Measurements from ENCODE around the gene RARB.

- TF ChIP-seq FOXK2 (IDR thresholded peaks at IDR 0.05) (no peak), TARDBP (IDR thresholded peaks at IDR 0.05) (no peak), BHLHE40 (IDR thresholded peaks at IDR 0.05; ENCODE audit: borderline replicate concordance) (no peak), FOXM1 (IDR thresholded peaks at IDR 0.05; ENCODE audit: borderline replicate concordance) (no peak), L3MBTL2 (conservative IDR thresholded peaks at IDR 0.05) (no peak), SP1 (IDR thresholded peaks at IDR 0.05) (no peak), ELF4 (IDR thresholded peaks at IDR 0.05) (no peak), FOXA1 (IDR thresholded peaks at IDR 0.05) (no peak), LEF1 (IDR thresholded peaks at IDR 0.05; ENCODE audit: borderline replicate concordance) (no peak), SUZ12 (IDR thresholded peaks at IDR 0.05) (no peak), ARNT (IDR thresholded peaks at IDR 0.05) (no peak), PKNOX1 (IDR thresholded peaks at IDR 0.05) (no peak)
These were observed 51.6 kb downstream of the RARB start for GRCh38 chr3:25479727-25480010.
